HepG2 (cell line): ENCODE measurements around the gene DNTTIP2. TPM values are rescaled to one million over a fixed set of nuclear protein-coding genes. Genes with fewer than 3 reads are reported as not detected.
A peak's percentile ranks its signal among the peaks of the same experiment; 100 is the strongest.

ENCODE experiments used
- DZIP1 ChIP-seq: sonication (generic); formaldehyde crosslinking; IDR thresholded peaks from 2 replicates; pipeline ENCODE4 v1.5.0; 2020; ENCODE audit warnings: mild to moderate bottlenecking, missing genetic modification reagents
- HDAC1 ChIP-seq: sonication (generic); formaldehyde crosslinking; IDR thresholded peaks from 2 replicates; pipeline ENCODE4 v1.5.1; 2020; ENCODE audit warnings: mild to moderate bottlenecking, missing genetic modification reagents
- HDAC2 ChIP-seq: sonication (generic); formaldehyde crosslinking; IDR thresholded peaks from 2 replicates; pipeline ENCODE4 v1.4.0; 2020; ENCODE audit warnings: missing genetic modification reagents
- JDP2 ChIP-seq: sonication (generic); formaldehyde crosslinking; IDR thresholded peaks from 2 replicates; pipeline ENCODE4 v1.8.1; 2022; ENCODE audit warnings: missing genetic modification reagents, borderline replicate concordance
- MAX ChIP-seq: IDR thresholded peaks from 2 replicates; pipeline ENCODE4 v1.6.1; 2012; ENCODE audit warnings: inconsistent platforms
- RBFOX2 ChIP-seq: fragments of 200-400 bp; formaldehyde crosslinking; IDR thresholded peaks from 2 replicates; pipeline ENCODE4 v1.6.1; 2017; ENCODE audit warnings: low read depth, mild to moderate bottlenecking, low read length
- SIN3B ChIP-seq: fragments of 150-350 bp; IDR thresholded peaks from 2 replicates; pipeline ENCODE4 v1.6.1; 2014; ENCODE audit warnings: low read length
- SMAD3 ChIP-seq: sonication (generic); formaldehyde crosslinking; IDR thresholded peaks from 2 replicates; pipeline ENCODE4 v1.4.0; 2020; ENCODE audit warnings: missing genetic modification reagents
- TFAP4 ChIP-seq: sonication (generic); IDR thresholded peaks from 2 replicates; pipeline ENCODE4 v1.6.1; 2016; ENCODE audit warnings: low read depth, borderline replicate concordance
- ZBTB40 ChIP-seq, 2 experiments: fragments of 450-650 bp in 1 of 2; sonication (generic) in 1 of 2; formaldehyde crosslinking in 1 of 2; IDR thresholded peaks; 2 replicates each; pipeline versions ENCODE4 v1.6.1 to v1.8.0; 2016 to 2022; ENCODE audit warnings: antibody characterized with exemption in 1 of 2, mild to moderate bottlenecking in 1 of 2, missing genetic modification reagents in 1 of 2
- ZFX ChIP-seq: sonication (generic); formaldehyde crosslinking; IDR thresholded peaks from 2 replicates; pipeline ENCODE4 v1.4.0; 2020; ENCODE audit warnings: mild to moderate bottlenecking, low read depth, missing genetic modification reagents, moderate library complexity
- ZNF234 ChIP-seq: sonication (generic); formaldehyde crosslinking; conservative IDR thresholded peaks from 2 replicates; pipeline ENCODE4 v1.5.1; 2020; ENCODE audit warnings: mild to moderate bottlenecking, missing genetic modification reagents
- ZNF430 ChIP-seq: sonication (generic); formaldehyde crosslinking; IDR thresholded peaks from 2 replicates; pipeline ENCODE4 v1.9.0; 2021; ENCODE audit warnings: mild to moderate bottlenecking, missing genetic modification reagents
- ZNF564 ChIP-seq: sonication (generic); formaldehyde crosslinking; IDR thresholded peaks from 2 replicates; pipeline ENCODE4 v1.8.1; 2023; ENCODE audit warnings: mild to moderate bottlenecking, missing genetic modification reagents
- ZNF607 ChIP-seq: sonication (generic); formaldehyde crosslinking; IDR thresholded peaks from 2 replicates; pipeline ENCODE4 v1.5.1; 2020; ENCODE audit warnings: missing genetic modification reagents, mild to moderate bottlenecking, borderline replicate concordance
- polyA plus RNA-seq, 8 experiments: library from polyadenylated mRNA; depleted of rRNA in 3 of 8; stranded (reverse) in 7 of 8; unstranded in 1 of 8; fragments of >200 nt; fragmentation: Illumina TruSeq in 4 of 8; extraction: Trizol in 4 of 8; gene quantifications; 2 replicates each; pipeline versions ENCODE4 v1.2.1 to v1.2.3, GENCODE V29; 2011 to 2016; ENCODE audit warnings: low read depth in 4 of 8, missing spikeins in 1 of 8, mixed read lengths in 1 of 8; ENCODE audit not compliant: insufficient read depth in 1 of 8
- total RNA-seq, 5 experiments: library from RNA; depleted of rRNA; stranded (reverse); fragments of >200 nt; fragmentation: Illumina TruSeq; extraction: Trizol; gene quantifications; 2 replicates each; pipeline ENCODE4 v1.2.3, GENCODE V29; 2016; ENCODE audit warnings: low read depth in 1 of 5

DNTTIP2 gene
- total and polyA plus RNA-seq, 2 of the 13 experiments (the other 11 are each of a cell fraction or from before 2014, with no cell fraction given), result 11.4 to 63.3 TPM

- TF ChIP-seq ZBTB40 (IDR thresholded peaks at IDR 0.05) (no peak), ZBTB40 (CRISPR knock-in tag; IDR thresholded peaks at IDR 0.05) (0 out of 2 replicates have a peak, but pooled peaks have one; percentile 14), RBFOX2 (peak; percentile 77; the same call in 1 of the 2 replicates), HDAC1 (CRISPR knock-in tag) (peak; percentile 80), ZNF564 (CRISPR knock-in tag) (0 out of 2 replicates have a peak, but pooled peaks have one; percentile 51), ZNF234 (CRISPR knock-in tag) (0 out of 2 replicates have a peak, but pooled peaks have one; percentile 38), MAX (peak; percentile 62), DZIP1 (CRISPR knock-in tag) (no peak), SIN3B (no peak), ZFX (peak; percentile 79; the same call in 1 of the 2 replicates), SMAD3 (CRISPR knock-in tag) (no peak), ZNF430 (CRISPR knock-in tag) (0 out of 2 replicates have a peak, but pooled peaks have one; percentile 43), TFAP4 (0 out of 2 replicates have a peak, but pooled peaks have one; percentile 16), HDAC2 (peak; percentile 23; the same call in 1 of the 2 replicates), JDP2 (CRISPR knock-in tag) (no peak), ZNF607 (peak; percentile 69; the same call in 1 of the 2 replicates)
Measured at GRCh38 chr1:93908394-93909145, 29.6 kb upstream of the DNTTIP2 start (continued).
